D721Med (cell line): ENCODE data around the gene CELF5.

ENCODE experiments used
- DNase-seq: peaks from one replicate; pipeline ENCODE4 v3.0.0; 2011; ENCODE audit warnings: low spot score; ENCODE audit not compliant: insufficient read length
- FAIRE-seq: peaks from 2 replicates; lab custom pipeline; 2011; peaks lifted over from hg19 to GRCh38; lab: Jason Lieb, UNC
- CTCF ChIP-seq: IDR thresholded peaks from 2 replicates; pipeline ENCODE4 v1.5.1; 2012; ENCODE audit warnings: mild to moderate bottlenecking, control low read depth; ENCODE audit not compliant: insufficient read depth; ENCODE audit errors: missing control alignments

The CELF5 gene

GRCh38 chr19:3179739-3180293 lies 44.6 kb upstream of the CELF5 start:
- no peak for DNase-seq
- no peak for TF ChIP-seq CTCF
- FAIRE-seq: no peak

- FAIRE-seq: no peak
- no peak for DNase-seq
- no peak for TF ChIP-seq CTCF
Observed at GRCh38 chr19:3183721-3184641, 40.5 kb upstream of the CELF5 start.

- FAIRE-seq: no peak
- peak; percentile 42 for DNase-seq
Observed at GRCh38 chr19:3184847-3185460, 39.5 kb upstream of the CELF5 start.

GRCh38 chr19:3185461-3186159 lies 38.9 kb upstream of the CELF5 start, which contains the start of gene NCLN:
TSS of gene NCLN (plus strand) at chr19:3185930. CDS start at chr19:3186031, 101 bp downstream.
- no peak for TF ChIP-seq CTCF
- FAIRE-seq (peak; percentile 46), DNase-seq (peak; percentile 45)

More at GRCh38 chr19:3184847-3185460, 39.5 kb upstream of the CELF5 start:
- TF ChIP-seq CTCF: no peak

- no peak for FAIRE-seq
- no peak for TF ChIP-seq CTCF
- DNase-seq: no peak
Observed at GRCh38 chr19:3186160-3186688, 38.2 kb upstream of the CELF5 start.

- DNase-seq (no peak), FAIRE-seq (no peak)
- TF ChIP-seq CTCF: no peak
Observed at GRCh38 chr19:3186891-3187661, 37.4 kb upstream of the CELF5 start.
